Measurements from ENCODE around the gene CCDC195. TPM values are rescaled to one million over a fixed set of nuclear protein-coding genes. Genes with fewer than 3 reads are reported as not detected.

CCDC195 gene
- total and polyA plus RNA-seq, 2 donors (not counting 1 experiment from before 2014, with no cell fraction given): not detected

GRCh38 chr2:224687156-224687555 lies 29.0 kb downstream of the CCDC195 start:
- CTCF ChIA-PET: interaction anchor here (1.5 kb wide), 1 partner anchor 92 kb away, joined by 3 read pairs; no protein-coding TSS in a partner anchor
- Mint-ChIP-seq H3K27ac (no peak overlapping the region), H3K4me3 (no peak overlapping the region), H3K9me3 (ENCODE audit: insufficient read depth) (no peaks in the 10 kb centered on the region), H3K27me3 (no peaks in the 10 kb centered on the region), H3K4me1 (no peaks in the 10 kb centered on the region)
- no peak overlapping the region for H3K9ac ChIP-seq (ENCODE audit: low read length)
- WGBS (ENCODE audit: insufficient coverage): no CpG with 5 or more reads among the region's 4 CpGs
- no peak overlapping the region for H3K27ac ChIP-seq (ENCODE audit: low read length in 2 of 2)
- no peak overlapping the region for H2AFZ ChIP-seq (ENCODE audit: insufficient read depth, low read depth, low read length, poor library complexity, severe bottlenecking)
- no peak overlapping the region for H3K4me2 ChIP-seq (replicated peaks; ENCODE audit: low read depth, low read length, poor library complexity, severe bottlenecking)
- TF ChIP-seq EZH2 (IDR thresholded peaks at IDR 0.05; ENCODE audit: borderline replicate concordance, insufficient read depth, low read depth, low read length, poor library complexity, severe bottlenecking) (no peak), CTCF (IDR thresholded peaks at IDR 0.05) (no peak)
- no peaks in the 10 kb centered on the region for H3K79me2 ChIP-seq (ENCODE audit: control insufficient read depth, insufficient read depth, low read length)
- H3K4me3 ChIP-seq (ENCODE audit: control extremely low read depth in 1 of 5, extremely low read depth in 1 of 5, insufficient read depth in 1 of 5, low read depth in 2 of 5, low read length in 4 of 5): no peak overlapping the region
- DNase-seq (no peak), ATAC-seq (ENCODE audit: low read depth) (no peak)
- no peaks in the 10 kb centered on the region for H3K27me3 ChIP-seq (replicated peaks in 1 of 4; ENCODE audit: control extremely low read depth in 1 of 4, control insufficient read depth in 3 of 4, insufficient read depth in 4 of 4, low read length in 3 of 4)
- H3K36me3 ChIP-seq (replicated peaks in 1 of 2; ENCODE audit: control extremely low read depth in 1 of 2, control insufficient read depth in 1 of 2, extremely low read depth in 1 of 2, insufficient read depth in 2 of 2, low read length in 1 of 2): no peaks in the 10 kb centered on the region
- H3K9me3 ChIP-seq (ENCODE audit: control extremely low read depth in 1 of 3, control insufficient read depth in 2 of 3, insufficient read depth in 1 of 3, low read length in 2 of 3): no peaks in the 10 kb centered on the region
- intact Hi-C loops (cut with micrococcal nuclease): no loop called here
- POLR2A ChIA-PET: no interaction called here
- H3K4me1 ChIP-seq (ENCODE audit: control insufficient read depth in 2 of 2, insufficient read depth in 2 of 2, low read length in 2 of 2): no peaks in the 10 kb centered on the region
- H4K20me1 ChIP-seq (ENCODE audit: control insufficient read depth, insufficient read depth, low read length, poor library complexity, severe bottlenecking): no peaks in the 10 kb centered on the region

- DNase-seq (no peak), ATAC-seq (ENCODE audit: low read depth) (no peak)
- Mint-ChIP-seq H3K27ac (no peak overlapping the region), H3K9me3 (ENCODE audit: insufficient read depth) (no peaks in the 10 kb centered on the region), H3K4me1 (no peaks in the 10 kb centered on the region), H3K27me3 (no peaks in the 10 kb centered on the region), H3K4me3 (no peak overlapping the region)
- H3K4me1 ChIP-seq (ENCODE audit: control insufficient read depth in 2 of 2, insufficient read depth in 2 of 2, low read length in 2 of 2): no peaks in the 10 kb centered on the region
- ChIA-PET CTCF (interaction anchor here (0.7 kb wide), 2 partner anchors 9 to 38 kb away, joined by 3 read pairs; no protein-coding TSS in a partner anchor), POLR2A (no interaction called here)
- H3K4me2 ChIP-seq (replicated peaks; ENCODE audit: low read depth, low read length, poor library complexity, severe bottlenecking): no peak overlapping the region
- H3K9ac ChIP-seq (ENCODE audit: low read length): no peak overlapping the region
- no peaks in the 10 kb centered on the region for H3K9me3 ChIP-seq (ENCODE audit: control extremely low read depth in 1 of 3, control insufficient read depth in 2 of 3, insufficient read depth in 1 of 3, low read length in 2 of 3)
- no peaks in the 10 kb centered on the region for H3K79me2 ChIP-seq (ENCODE audit: control insufficient read depth, insufficient read depth, low read length)
- intact Hi-C loops (cut with micrococcal nuclease): no loop called here
- H2AFZ ChIP-seq (ENCODE audit: insufficient read depth, low read depth, low read length, poor library complexity, severe bottlenecking): no peak overlapping the region
- H4K20me1 ChIP-seq (ENCODE audit: control insufficient read depth, insufficient read depth, low read length, poor library complexity, severe bottlenecking): no peaks in the 10 kb centered on the region
- H3K27me3 ChIP-seq (replicated peaks in 1 of 4; ENCODE audit: control extremely low read depth in 1 of 4, control insufficient read depth in 3 of 4, insufficient read depth in 4 of 4, low read length in 3 of 4): no peaks in the 10 kb centered on the region
- no peak overlapping the region for H3K27ac ChIP-seq (ENCODE audit: low read length in 2 of 2)
- H3K36me3 ChIP-seq (replicated peaks in 1 of 2; ENCODE audit: control extremely low read depth in 1 of 2, control insufficient read depth in 1 of 2, extremely low read depth in 1 of 2, insufficient read depth in 2 of 2, low read length in 1 of 2): no peaks in the 10 kb centered on the region
- no peak overlapping the region for H3K4me3 ChIP-seq (ENCODE audit: control extremely low read depth in 1 of 5, extremely low read depth in 1 of 5, insufficient read depth in 1 of 5, low read depth in 2 of 5, low read length in 4 of 5)
- no peak for TF ChIP-seq CTCF (IDR thresholded peaks at IDR 0.05)
- no peak for TF ChIP-seq EZH2 (IDR thresholded peaks at IDR 0.05; ENCODE audit: borderline replicate concordance, insufficient read depth, low read depth, low read length, poor library complexity, severe bottlenecking)
These were observed 31.0 kb downstream of the CCDC195 start for GRCh38 chr2:224685121-224685520.
